ENCODE measurements around the gene SERPINB5.

DNA sequence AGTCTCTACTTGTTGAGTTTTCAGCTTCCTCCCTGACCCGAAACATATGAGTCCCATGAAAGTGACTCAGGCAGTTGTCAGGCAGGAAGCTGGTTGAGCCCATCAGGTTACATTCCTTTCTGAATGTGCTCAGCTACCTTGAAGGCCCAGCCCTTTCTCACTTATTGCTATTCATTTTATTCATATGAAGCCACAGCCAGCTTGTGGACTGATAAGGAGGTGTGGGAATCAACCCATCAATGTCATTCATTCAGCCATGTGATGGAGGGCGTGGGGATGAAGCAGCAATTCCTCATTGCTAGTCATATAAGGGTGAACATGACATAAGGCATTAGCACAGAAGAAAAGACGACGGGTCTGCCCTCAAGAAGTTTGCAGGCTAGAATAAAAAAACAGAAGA lies 49.2 kb upstream of the SERPINB5 start:
- no peak for TF ChIP-seq TCF7L2 (IDR thresholded peaks at IDR 0.05; ENCODE audit: low read depth, low read length)
- TF ChIP-seq POLR2AphosphoS5 (IDR thresholded peaks at IDR 0.05; ENCODE audit: low read depth, low read length), result no peak
